Renal cortex interstitium (tissue), 11 donors: Measurements from ENCODE around the gene PPP2R5B. TPM values are rescaled to one million over a fixed set of nuclear protein-coding genes. Genes with fewer than 3 reads are reported as not detected.
"Not testable (repeated sequence)": the region's sequence is repeated elsewhere in the genome, so short reads cannot be mapped to it uniquely, and the experiment has no call there.

Experiments
- DNase-seq, 11 donors: peaks; one replicate each; pipeline ENCODE4 v3.0.0-alpha.2; 2013; ENCODE audit warnings: low read depth in 9 of 11, low spot score in 4 of 11; ENCODE audit errors: extremely low read depth in 1 of 11
- polyA plus RNA-seq, 3 donors: library from polyadenylated mRNA; unstranded; fragments of 120-200 nt; gene quantifications; one replicate each; pipeline ENCODE4 v1.2.1, GENCODE V29; 2013; ENCODE audit not compliant: insufficient read length in 3 of 3

PPP2R5B gene
- polyA plus RNA-seq, 3 donors, result 15.2 to 18.4 (median 16.1) TPM

DNA sequence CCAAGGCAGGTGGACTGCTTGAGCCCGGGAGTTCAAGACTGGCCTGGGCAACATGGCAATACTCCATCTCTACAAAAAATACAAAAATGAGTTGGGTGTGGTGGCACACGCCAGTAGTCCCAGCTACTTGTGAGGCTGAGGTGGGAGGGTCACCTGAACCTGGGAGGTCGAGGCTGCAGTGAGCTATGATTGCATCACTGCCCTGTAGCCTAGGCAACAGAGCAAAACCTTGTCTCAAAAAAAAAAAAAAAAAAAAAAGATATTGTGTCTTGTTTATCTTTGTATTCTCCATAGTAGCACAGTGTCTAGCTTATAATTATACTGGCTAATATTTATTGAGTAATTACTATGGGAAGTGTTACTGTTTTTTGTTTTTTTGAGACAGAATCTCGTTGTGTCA, 27.0 kb downstream of the PPP2R5B start:
- no peak for DNase-seq

DNA sequence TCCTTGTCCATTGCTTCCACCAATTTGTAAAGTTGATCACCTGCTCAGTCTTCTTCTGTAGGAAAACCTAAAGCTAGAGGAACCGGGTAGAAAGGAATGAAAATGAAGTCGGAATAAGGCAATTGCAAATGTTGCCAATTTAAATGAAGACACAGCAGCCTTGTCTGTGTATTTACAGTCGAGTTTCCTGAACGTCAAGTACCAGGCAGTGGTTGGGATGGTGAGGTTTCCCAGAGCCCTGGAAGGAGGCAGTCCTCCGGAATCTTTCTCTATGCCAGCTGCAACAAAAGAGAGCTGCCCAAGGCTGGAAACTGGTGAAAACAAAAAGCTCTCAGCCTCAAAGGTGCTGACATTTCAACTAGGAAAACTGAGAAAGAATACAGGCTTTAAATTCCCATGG, 29.7 kb downstream of the PPP2R5B start:
- no peak for DNase-seq

DNA sequence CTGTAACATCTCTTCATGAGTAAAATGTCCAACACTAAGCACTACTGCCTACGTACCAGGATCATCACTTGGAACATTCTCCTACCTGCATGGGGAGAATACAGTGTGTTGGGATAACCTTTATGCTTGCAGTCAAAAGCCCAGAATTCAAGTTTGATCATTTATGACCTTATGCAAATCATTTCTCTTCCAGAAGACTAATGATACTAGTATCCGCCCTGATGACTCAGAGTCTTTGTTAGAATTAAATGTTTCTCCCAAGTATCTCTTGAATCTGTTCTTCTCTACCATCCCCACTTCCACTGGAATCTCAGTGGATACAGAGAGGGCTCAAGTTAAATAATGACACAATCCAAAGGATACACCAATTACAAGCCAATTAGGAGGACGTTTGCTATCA, 35.0 kb downstream of the PPP2R5B start:
- DNase-seq, result no peak

DNA sequence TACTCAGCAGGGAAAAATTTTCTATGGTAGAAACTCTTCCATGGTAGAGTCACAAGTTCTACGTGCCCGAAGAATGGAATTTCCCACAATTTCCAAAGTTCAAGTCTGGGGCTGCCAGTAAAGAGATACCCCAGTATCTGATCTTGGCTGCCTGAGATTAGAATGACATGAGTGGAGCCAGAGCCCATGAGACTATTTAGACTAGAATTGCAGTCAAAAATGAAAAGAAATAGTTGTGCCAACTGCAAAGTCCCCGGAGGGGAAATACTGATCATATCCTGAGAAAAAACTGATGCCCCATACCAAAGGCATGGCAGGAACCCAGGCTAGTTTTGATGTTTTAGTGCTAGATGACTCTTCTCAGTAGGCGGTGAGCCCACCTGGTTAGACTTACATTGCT, 36.2 kb downstream of the PPP2R5B start:
- no peak for DNase-seq

DNA sequence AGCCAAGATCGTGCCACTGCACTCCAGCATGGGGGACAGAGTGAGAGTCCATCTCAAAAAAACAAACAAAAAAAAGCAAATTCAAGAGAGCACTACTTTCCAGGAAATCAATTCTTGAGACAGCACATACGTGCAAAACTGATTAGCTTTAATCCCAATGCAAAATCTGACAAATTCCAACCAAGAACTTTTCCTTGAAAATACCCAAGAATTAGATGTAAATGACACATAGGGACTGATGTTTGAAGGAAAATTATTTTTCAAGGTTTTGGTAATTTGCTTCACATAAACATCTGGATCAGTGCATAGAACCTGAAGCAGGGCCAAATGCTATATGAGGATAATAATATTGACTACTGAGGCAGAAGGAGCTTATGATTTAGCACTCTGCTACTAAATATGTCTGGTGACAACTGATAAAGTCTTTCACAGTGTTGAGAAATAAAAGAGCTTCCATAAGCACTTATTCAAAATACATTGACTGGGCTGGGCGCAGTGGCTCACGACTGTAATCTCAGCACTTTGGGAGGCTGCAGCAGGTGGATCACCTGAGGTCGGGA, 38.7 kb downstream of the PPP2R5B start:
- DNase-seq, result no peak

DNA sequence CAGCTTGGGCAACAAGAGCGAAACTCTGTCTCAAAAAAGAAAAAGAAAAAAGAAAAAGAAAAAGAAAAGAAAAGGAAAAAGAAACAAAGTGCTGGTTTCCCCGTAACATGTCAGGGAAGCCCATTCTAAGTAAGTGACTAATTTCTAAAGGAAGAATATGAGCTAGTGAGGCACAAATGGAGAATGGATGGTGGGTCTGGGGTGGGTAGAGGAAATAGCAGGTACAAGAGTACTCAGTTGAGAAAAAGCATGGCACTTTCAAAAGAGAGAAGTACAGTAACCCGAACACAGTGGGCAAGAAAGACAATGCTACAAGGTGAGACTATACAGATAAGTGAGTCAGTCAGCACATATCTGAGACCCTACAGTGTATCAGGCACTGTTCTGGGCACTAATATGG, 42.9 kb downstream of the PPP2R5B start:
- DNase-seq, result no peak

DNA sequence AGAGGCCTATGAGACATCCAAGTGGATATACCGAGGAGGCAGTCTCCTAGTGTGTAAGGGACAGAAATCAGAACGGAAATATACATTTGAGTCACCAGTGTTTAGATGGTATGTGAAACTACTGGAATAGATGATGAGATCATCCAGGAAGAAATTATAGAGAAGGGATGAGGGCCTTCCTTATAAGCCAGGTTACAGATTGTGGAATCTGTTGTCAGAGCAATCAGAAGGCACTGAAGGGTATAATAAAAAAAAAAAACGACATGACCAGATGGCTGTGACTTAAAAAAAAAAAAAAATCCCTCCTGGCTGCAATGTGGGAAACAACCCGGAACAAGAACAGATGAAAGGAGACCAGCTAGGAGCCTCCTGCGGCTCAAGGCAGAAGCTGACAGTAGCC, 44.7 kb downstream of the PPP2R5B start:
- DNase-seq, result no peak

DNA sequence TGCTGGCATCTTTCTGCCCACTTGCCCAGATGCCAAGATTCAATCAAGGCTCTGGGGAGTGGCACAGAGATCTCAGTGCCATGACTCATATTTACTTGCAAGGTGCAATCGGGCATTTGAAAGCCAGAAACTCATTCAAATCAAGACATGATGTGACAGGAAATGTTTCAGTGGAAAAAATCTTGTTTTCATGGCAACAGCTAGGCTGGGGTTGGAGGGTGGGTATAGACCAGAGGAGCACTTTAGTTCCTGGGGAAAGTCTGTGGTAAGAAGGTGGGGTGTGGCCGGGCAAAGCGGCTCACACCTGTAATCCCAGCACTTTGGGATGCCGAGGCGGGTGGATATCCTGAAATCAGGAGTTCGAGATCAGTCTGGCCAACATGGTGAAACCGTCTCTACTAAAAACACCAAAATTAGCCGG, 46.3 kb downstream of the PPP2R5B start:
- DNase-seq, result no peak

DNA sequence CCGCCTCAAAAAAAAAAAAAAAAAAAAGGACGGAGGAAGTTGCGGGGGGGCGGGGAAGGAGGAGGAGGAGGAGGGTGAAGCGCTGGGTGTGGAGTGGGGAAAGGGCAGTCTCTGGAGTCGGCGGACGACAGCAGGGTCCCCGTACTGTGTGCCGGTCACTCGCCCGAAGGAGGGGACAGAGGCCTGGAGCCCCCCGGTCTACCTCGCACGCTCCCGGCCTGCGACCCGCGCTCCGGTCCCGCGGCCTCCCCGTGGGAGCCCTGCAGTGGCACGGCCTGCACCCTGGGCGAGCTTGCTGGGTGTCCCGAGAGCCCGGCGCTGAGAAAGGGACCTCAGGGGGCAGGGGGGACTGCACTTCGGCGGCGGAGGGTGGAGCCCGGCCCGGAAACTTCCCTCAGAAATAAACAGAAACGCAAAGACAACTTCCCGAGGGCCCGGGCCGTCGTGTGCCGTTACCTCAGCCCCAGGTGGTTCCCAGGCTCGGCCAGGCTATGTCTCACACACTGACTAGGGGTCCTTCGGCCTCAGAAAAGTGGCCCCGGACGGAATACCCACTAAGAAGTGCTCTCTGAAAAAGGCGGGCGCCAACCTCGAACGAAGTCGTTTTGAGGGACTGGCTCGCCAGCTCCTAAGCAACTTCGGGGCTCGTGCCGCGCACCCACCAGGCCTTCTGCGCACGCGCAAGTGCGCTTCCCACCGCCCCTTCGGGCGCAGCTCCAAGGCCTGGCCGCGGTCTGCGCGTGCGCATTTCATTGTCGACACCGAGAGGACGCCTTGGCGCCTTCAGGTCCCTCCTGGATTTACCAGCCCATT, 47.1 kb downstream of the PPP2R5B start, which contains the start of gene MAJIN:
TSS of gene MAJIN (minus strand) at position 688 of the 813 bp plus-strand sequence. CDS start 12,703 bp downstream, outside the sequence.
- DNase-seq, result peak; percentile 72 to 86 (median 81)

DNA sequence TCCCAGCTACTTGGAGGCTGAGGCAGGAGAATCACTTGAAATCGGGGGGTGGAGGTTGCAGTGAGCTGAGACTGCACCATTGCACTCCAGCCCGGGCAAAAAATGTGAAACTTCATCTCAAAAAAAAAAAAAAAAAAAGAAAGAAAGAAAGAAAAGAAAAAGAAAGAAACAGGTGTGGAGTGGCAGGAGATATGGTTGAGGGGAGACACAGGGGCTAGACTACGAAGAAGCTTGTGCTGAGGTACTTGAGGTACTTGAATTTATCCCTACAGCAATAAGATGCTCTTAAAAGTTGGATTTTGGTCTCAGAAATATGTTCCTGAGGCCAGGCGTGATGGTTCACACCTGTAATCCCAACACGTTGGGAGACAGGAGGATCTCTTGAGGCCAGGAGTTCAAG, 49.6 kb downstream of the PPP2R5B start:
- no peak for DNase-seq

DNA sequence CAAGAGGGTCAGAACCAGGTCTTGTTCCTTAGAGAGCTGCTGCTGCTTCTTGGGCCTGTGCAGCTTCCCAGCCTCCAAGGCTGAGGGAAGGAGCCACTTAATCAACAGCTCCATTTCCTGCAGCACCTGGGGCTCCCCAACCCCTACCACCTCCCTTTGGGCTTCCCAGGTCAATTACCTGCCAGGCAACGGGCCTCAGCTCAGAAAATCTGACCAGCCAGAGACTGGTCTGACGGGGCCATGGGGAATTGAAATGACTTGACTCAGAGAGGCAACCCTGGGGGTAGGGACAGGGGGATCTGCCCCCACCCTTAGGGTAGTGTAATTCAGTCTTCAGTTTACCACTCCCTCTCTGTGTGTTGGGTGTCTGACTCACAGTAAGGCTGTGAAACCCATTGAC, 52.2 kb downstream of the PPP2R5B start:
- no peak for DNase-seq

DNA sequence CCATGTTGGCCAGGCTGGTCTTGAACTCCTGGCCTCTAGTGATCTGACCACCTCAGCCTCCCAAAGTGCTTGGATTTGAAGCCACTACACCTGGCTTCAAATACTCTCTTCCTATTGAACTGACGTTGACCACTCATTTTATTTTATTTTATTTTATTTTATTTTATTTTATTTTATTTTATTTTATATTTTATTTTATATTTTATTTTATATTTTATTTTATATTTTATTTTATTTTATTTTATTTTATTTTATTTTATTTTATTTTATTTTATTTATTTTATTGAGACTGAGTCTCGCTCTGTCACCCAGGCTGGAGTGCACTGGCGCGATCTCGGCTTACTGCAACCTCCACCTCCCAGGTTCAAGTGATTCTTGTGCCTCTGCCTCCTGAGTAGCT, 58.9 kb downstream of the PPP2R5B start:
- not testable (repeated sequence) for DNase-seq

Other genes starting within 250 kb of the PPP2R5B start
- 10 to 100 TPM; 13.1 to 25.8 (median 23.4) TPM for gene NRXN2, start 201.5 kb upstream of the PPP2R5B start, polyA plus RNA-seq
- 1 to 10 TPM; 5.1 to 7.6 (median 5.9) TPM for gene RASGRP2, start 180.5 kb upstream of the PPP2R5B start, polyA plus RNA-seq
- gene PYGM, start 164.7 kb upstream of the PPP2R5B start, polyA plus RNA-seq, result 1 to 10 TPM; 2.1 to 3.2 (median 2.4) TPM
- 100 to 1,000 TPM; 346 to 463 (median 385) TPM for gene SF1, start 146.1 kb upstream of the PPP2R5B start, polyA plus RNA-seq
- 10 to 100 TPM; 14.9 to 23.3 (median 19.5) TPM for gene MAP4K2, start 121.5 kb upstream of the PPP2R5B start, polyA plus RNA-seq
- 10 to 100 TPM; 34.3 to 43.5 (median 41.9) TPM for gene MEN1, start 114.1 kb upstream of the PPP2R5B start, polyA plus RNA-seq
- gene CDC42BPG, start 80.0 kb upstream of the PPP2R5B start, polyA plus RNA-seq, result 1 to 10 TPM; 4.0 to 6.3 (median 5.8) TPM
- 10 to 100 TPM; 54.8 to 67.9 (median 60.8) TPM for gene EHD1, start 46.1 kb upstream of the PPP2R5B start, polyA plus RNA-seq
- gene ATG2A, start 7.5 kb upstream of the PPP2R5B start, polyA plus RNA-seq, result 10 to 100 TPM; 16.7 to 25.3 (median 21.7) TPM
- 1 to 10 TPM; 1.6 to 3.0 (median 2.4) TPM for gene GPHA2, start 11.2 kb downstream of the PPP2R5B start, polyA plus RNA-seq
- 1 to 10 TPM in 2 of 3 donors, under 1 TPM in 1; 0.76 to 1.2 (median 1.1) TPM for gene MAJIN, start 47.4 kb downstream of the PPP2R5B start, polyA plus RNA-seq
- 1 to 10 TPM; 2.3 to 3.5 (median 3.0) TPM for gene BATF2, start 72.3 kb downstream of the PPP2R5B start, polyA plus RNA-seq
- 10 to 100 TPM; 49.0 to 73.9 (median 63.6) TPM for gene ARL2, start 89.5 kb downstream of the PPP2R5B start, polyA plus RNA-seq
- gene SNX15, start 102.8 kb downstream of the PPP2R5B start, polyA plus RNA-seq, result 10 to 100 TPM; 21.4 to 33.1 (median 27.1) TPM
- 10 to 100 TPM in 2 of 3 donors, 1 to 10 TPM in 1; 8.8 to 18.6 (median 10.5) TPM for gene SAC3D1, start 116.5 kb downstream of the PPP2R5B start, polyA plus RNA-seq
- 10 to 100 TPM in 2 of 3 donors, 1 to 10 TPM in 1; 9.5 to 14.5 (median 10.7) TPM for gene NAALADL1, start 133.9 kb downstream of the PPP2R5B start, polyA plus RNA-seq
- gene CDCA5, start 159.4 kb downstream of the PPP2R5B start, polyA plus RNA-seq, result 10 to 100 TPM; 16.3 to 24.5 (median 20.1) TPM
- 10 to 100 TPM; 26.6 to 38.4 (median 30.7) TPM for gene ZFPL1, start 159.5 kb downstream of the PPP2R5B start, polyA plus RNA-seq
- gene VPS51, start 171.5 kb downstream of the PPP2R5B start, polyA plus RNA-seq, result 100 to 1,000 TPM in 2 of 3 donors, 10 to 100 TPM in 1; 85.0 to 146 (median 138) TPM
- gene TM7SF2, start 187.2 kb downstream of the PPP2R5B start, polyA plus RNA-seq, result 10 to 100 TPM; 66.3 to 91.9 (median 82.8) TPM
- gene ZNHIT2, start 193.0 kb downstream of the PPP2R5B start, polyA plus RNA-seq, result 1 to 10 TPM; 5.3 to 9.4 (median 9.1) TPM
- gene FAU, start 197.4 kb downstream of the PPP2R5B start, polyA plus RNA-seq, result 100 to 1,000 TPM; 528 to 810 (median 808) TPM
- 10 to 100 TPM; 55.7 to 59.3 (median 57.2) TPM for gene MRPL49, start 197.6 kb downstream of the PPP2R5B start, polyA plus RNA-seq
- gene SYVN1, start 209.8 kb downstream of the PPP2R5B start, polyA plus RNA-seq, result 10 to 100 TPM; 47.9 to 53.6 (median 52.1) TPM
- not detected for gene SPDYC, start 245.5 kb downstream of the PPP2R5B start, polyA plus RNA-seq